LNCaP clone FGC (cell line): Measurements from ENCODE around the gene CCDC80.
A peak's percentile ranks its signal among the peaks of the same experiment; 100 is the strongest.

Source experiments
- DNase-seq: peaks from one replicate; pipeline ENCODE4 v3.0.0-alpha.2; 2011; ENCODE audit warnings: low read depth
- H3K4me3 ChIP-seq: 2 replicates; pipeline ENCODE4 v1.5.1; 2011; ENCODE audit warnings: mild to moderate bottlenecking, low read depth, low read length, control low read depth
- CTCF ChIP-seq: IDR thresholded peaks from 2 replicates; pipeline ENCODE4 v1.5.1; 2012; ENCODE audit warnings: mild to moderate bottlenecking; ENCODE audit not compliant: control insufficient read depth, insufficient read depth; ENCODE audit errors: extremely low read depth

Gene CCDC80

GRCh38 chr3:112561734-112562529, 79.0 kb downstream of the CCDC80 start, which contains the start of the genes ATG3 and SLC35A5:
ATG3 (minus strand) TSS chr3:112561962; CDS start chr3:112561528, 434 bp downstream.
SLC35A5 (plus strand) TSS chr3:112562045; CDS start chr3:112563404, 1,359 bp downstream.
- TF ChIP-seq CTCF, result no peak
- peak; percentile 92 for DNase-seq
- H3K4me3 ChIP-seq, result peak within 1 kb of the TSS; percentile 99

GRCh38 chr3:112561484-112561733, 79.5 kb downstream of the CCDC80 start:
- no peak for TF ChIP-seq CTCF
- no peak for DNase-seq

GRCh38 chr3:112560721-112561483, 80.0 kb downstream of the CCDC80 start:
- DNase-seq, result peak; percentile 54
- no peak for TF ChIP-seq CTCF
- H3K4me3 ChIP-seq, result peak overlapping the region; percentile 99

More at GRCh38 chr3:112561484-112561733, 79.5 kb downstream of the CCDC80 start:
- H3K4me3 ChIP-seq, result peak overlapping the region; percentile 99

GRCh38 chr3:112560307-112560706, 80.6 kb downstream of the CCDC80 start:
- TF ChIP-seq CTCF, result no peak
- no peak for DNase-seq
- H3K4me3 ChIP-seq, result peak overlapping the region; percentile 99

- no peak for DNase-seq
- no peak overlapping the region for H3K4me3 ChIP-seq
- no peak for TF ChIP-seq CTCF
Measured at GRCh38 chr3:112557976-112558375, 83.0 kb downstream of the CCDC80 start.

GRCh38 chr3:112555535-112556170, 85.3 kb downstream of the CCDC80 start:
- TF ChIP-seq CTCF, result no peak
- no peak overlapping the region for H3K4me3 ChIP-seq
- DNase-seq, result no peak
